Esophagus muscularis mucosa (tissue), 4 donors: ENCODE measurements around the gene SDF2L1. TPM values are rescaled to one million over a fixed set of nuclear protein-coding genes. Genes with fewer than 3 reads are reported as not detected.

ENCODE experiments used
- DNase-seq: peaks from one replicate; pipeline ENCODE4 v3.0.0-alpha.2; 2017; ENCODE audit errors: extremely low spot score
- H3K27ac ChIP-seq, 4 donors: fragments of 200-600 bp; sonication (generic); replicated peaks in 1 of 4; 1 replicate in 3 of 4; 2 replicates in 1 of 4; pipeline ENCODE4 v1.5.1; 2016 to 2019; ENCODE audit warnings: mild to moderate bottlenecking in 1 of 4
- H3K27me3 ChIP-seq, 4 donors: fragments of 200-600 bp; sonication (generic); one replicate each; pipeline versions ENCODE4 v1.5.1 to v1.6.0; 2016 to 2019
- H3K36me3 ChIP-seq, 4 donors: fragments of 200-600 bp; sonication (generic); one replicate each; pipeline ENCODE4 v1.5.1; 2016 to 2019
- H3K4me1 ChIP-seq, 4 donors: fragments of 200-600 bp; sonication (generic); one replicate each; pipeline ENCODE4 v1.5.1; 2016 to 2019
- H3K4me3 ChIP-seq, 4 donors: fragments of 200-600 bp; sonication (generic); 1 replicate in 2 of 4; 2 replicates in 2 of 4; pipeline ENCODE4 v1.5.1; 2016 to 2019; ENCODE audit warnings: mild to moderate bottlenecking in 4 of 4, moderate library complexity in 1 of 4
- H3K9me3 ChIP-seq, 4 donors: fragments of 200-600 bp; sonication (generic); 1 replicate in 3 of 4; 2 replicates in 1 of 4; pipeline ENCODE4 v1.5.1; 2016 to 2019
- CTCF ChIP-seq, 3 experiments: fragments of 200-600 bp in 2 of 3; fragments of 450-650 bp in 1 of 3; sonication (generic) in 2 of 3; IDR thresholded peaks; one replicate each; pipeline ENCODE4 v1.5.1; 2017 to 2019; ENCODE audit warnings: antibody characterized with exemption in 3 of 3, mild to moderate bottlenecking in 2 of 3, moderate library complexity in 1 of 3
- EP300 ChIP-seq: sonication (generic); formaldehyde crosslinking; IDR thresholded peaks from one replicate; pipeline ENCODE4 v1.6.1; 2017; ENCODE audit warnings: antibody characterized with exemption
- POLR2A ChIP-seq: fragments of 450-650 bp; IDR thresholded peaks from one replicate; pipeline ENCODE4 v1.6.1; 2017; ENCODE audit warnings: antibody characterized with exemption, moderate library complexity, mild to moderate bottlenecking, low read depth
- POLR2AphosphoS5 ChIP-seq, 2 donors: sonication (generic); formaldehyde crosslinking; IDR thresholded peaks; one replicate each; pipeline ENCODE4 v1.6.1; 2017; ENCODE audit warnings: antibody characterized with exemption in 2 of 2
- WGBS: methylation state at CpG from one replicate; pipeline ENCODE4 v1.1.5; 2018; 5-methylcytosine and 5-hydroxymethylcytosine counted together
- intact Hi-C: fragments of 100-400 bp; cut with DNase I; formaldehyde crosslinking; loops from one replicate; pipeline ENCODE4 v1.15.1; 2023
- total RNA-seq, 4 donors: library from RNA; depleted of rRNA; stranded (reverse); fragments of >200 nt; gene quantifications; one replicate each; pipeline versions ENCODE4 v1.1.0 to v1.2.1, GENCODE V29; 2016

Gene SDF2L1
- total RNA-seq, 4 donors from 2014 or later: 22.4 to 40.8 (median 29.3) TPM

- peaks cover 33 to 62% (median 51%) of the 10 kb centered on the region in 4 donors for H3K4me1 ChIP-seq
- intact Hi-C loops: no loop called here
- TF ChIP-seq POLR2AphosphoS5 (IDR thresholded peaks at IDR 0.05) (no peak), EP300 (no peak), POLR2A (no peak), CTCF (IDR thresholded peaks at IDR 0.05) (no peak)
Observed at GRCh38 chr22:21626073-21626734, 15.9 kb upstream of the SDF2L1 start.

GRCh38 chr22:21626735-21627469 lies 15.2 kb upstream of the SDF2L1 start:
- DNase-seq: no peak
- WGBS: 79% methylated on average over 9 of the region's 11 CpGs
- Histone ChIP-seq H3K36me3 (peaks cover 0 to 25% (median 22%) of the 10 kb centered on the region in 4 donors), H3K9me3 (no peaks in the 10 kb centered on the region), H3K4me1 (peaks cover 32 to 60% (median 50%) of the 10 kb centered on the region in 4 donors), H3K27me3 (no peaks in the 10 kb centered on the region), H3K4me3 (no peak overlapping the region), H3K27ac (no peak overlapping the region)
- no peak for TF ChIP-seq CTCF (IDR thresholded peaks at IDR 0.05)
- intact Hi-C loops: no loop called here

More at GRCh38 chr22:21626073-21626734, 15.9 kb upstream of the SDF2L1 start:
- WGBS: 67% methylated on average over 4 of the region's 4 CpGs
- Histone ChIP-seq H3K9me3 (no peaks in the 10 kb centered on the region), H3K27ac (no peak overlapping the region), H3K27me3 (no peaks in the 10 kb centered on the region), H3K36me3 (peaks cover 0 to 25% (median 23%) of the 10 kb centered on the region in 4 donors), H3K4me3 (no peak overlapping the region)
- no peak for DNase-seq

- 67% methylated on average over 48 of the region's 74 CpGs for WGBS
- Histone ChIP-seq H3K36me3 (peaks cover 0 to 9% (median 7%) of the 10 kb centered on the region in 4 donors), H3K9me3 (no peaks in the 10 kb centered on the region), H3K4me3 (peak overlapping the region; percentile 77 to 99 (median 92)), H3K27me3 (no peaks in the 10 kb centered on the region), H3K27ac (peak overlapping the region; percentile 65 to 85 (median 78)), H3K4me1 (peaks cover 27 to 43% (median 34%) of the 10 kb centered on the region in 4 donors)
- intact Hi-C loops: no loop called here
- no peak for DNase-seq
- TF ChIP-seq EP300: no peak
- no peak for TF ChIP-seq CTCF (IDR thresholded peaks at IDR 0.05)
- TF ChIP-seq POLR2A: no peak
- TF ChIP-seq POLR2AphosphoS5 (IDR thresholded peaks at IDR 0.05): no peak
Observed at GRCh38 chr22:21628386-21629254, 13.5 kb upstream of the SDF2L1 start.

GRCh38 chr22:21629255-21630149 lies 12.6 kb upstream of the SDF2L1 start, which contains the start of gene YDJC:
Gene YDJC (minus strand): TSS chr22:21630022. CDS start chr22:21630014, 8 bp downstream.
- peak; percentile 98 for DNase-seq
- Histone ChIP-seq H3K27me3 (no peaks in the 10 kb centered on the region), H3K36me3 (peaks cover 0 to 8% (median 5%) of the 10 kb centered on the region in 4 donors), H3K4me1 (peaks cover 18 to 34% (median 25%) of the 10 kb centered on the region in 4 donors), H3K9me3 (no peaks in the 10 kb centered on the region), H3K27ac (peak within 1 kb of the TSS; percentile 65 to 85 (median 78)), H3K4me3 (peak within 1 kb of the TSS; percentile 77 to 99 (median 92))
- TF ChIP-seq CTCF (IDR thresholded peaks at IDR 0.05) (peak; percentile 14 to 33 (median 17)), EP300 (no peak), POLR2AphosphoS5 (IDR thresholded peaks at IDR 0.05) (peak; percentile 75 to 81), POLR2A (no peak)
- 5% methylated on average over 17 of the region's 93 CpGs for WGBS
- intact Hi-C loops: no loop called here
